GM21825 (cell line): ENCODE measurements around the gene FAT1.

Experiments
- ATAC-seq: cut with Tn5 transposase; IDR thresholded peaks from one replicate; pipeline ENCODE4 v1.9.1; 2021; ENCODE audit warnings: mild to moderate bottlenecking, moderate library complexity; ENCODE audit not compliant: unreplicated experiment

FAT1 gene

DNA sequence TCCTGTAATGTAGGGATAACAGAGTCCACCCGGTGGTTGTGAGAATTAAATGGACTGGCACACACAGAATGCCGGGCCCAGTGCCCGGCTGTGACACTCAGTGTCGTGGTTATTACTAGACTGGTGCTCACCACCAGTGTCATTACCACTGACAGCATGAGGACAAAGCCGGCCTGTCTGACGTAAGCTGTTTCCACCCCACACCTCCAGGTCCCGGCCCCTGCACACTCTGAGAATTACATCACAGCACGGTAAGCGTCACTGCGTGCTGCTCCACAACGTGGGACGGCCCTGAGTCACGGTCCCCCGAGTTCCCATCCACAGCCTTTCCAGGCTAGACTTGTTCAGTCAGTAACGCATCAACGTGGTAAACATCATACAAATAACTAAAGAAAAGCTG, 22.9 kb downstream of the FAT1 start:
- ATAC-seq, result no peak

- no peak for ATAC-seq
Observed at GRCh38 chr4:186699881-186700397, 23.7 kb downstream of the FAT1 start.

GRCh38 chr4:186699298-186699697, 24.4 kb downstream of the FAT1 start:
- no peak for ATAC-seq

- no peak for ATAC-seq
Observed at GRCh38 chr4:186698525-186698924, 25.1 kb downstream of the FAT1 start.

GRCh38 chr4:186698028-186698427, 25.6 kb downstream of the FAT1 start:
- ATAC-seq, result no peak

DNA sequence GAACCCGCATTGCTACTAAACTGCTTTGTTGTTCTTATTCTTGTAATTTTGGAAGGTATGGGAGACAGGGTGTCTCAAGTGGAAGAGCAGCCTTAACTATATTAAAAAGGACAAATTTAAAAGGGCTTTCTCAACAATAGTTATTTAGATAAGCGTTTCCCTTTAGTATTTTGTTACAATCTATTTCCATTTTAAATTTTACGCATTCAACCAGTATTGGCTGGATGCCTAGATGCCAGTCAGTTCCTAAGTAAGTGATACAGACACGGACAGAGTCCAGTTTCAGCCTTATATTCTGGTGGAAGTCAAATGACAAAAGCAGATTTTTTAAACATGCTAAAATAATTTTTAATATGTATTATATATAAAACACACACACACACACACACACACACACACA, 28.3 kb downstream of the FAT1 start:
- no peak for ATAC-seq

GRCh38 chr4:186693894-186694293, 29.8 kb downstream of the FAT1 start:
- no peak for ATAC-seq

GRCh38 chr4:186693159-186693815, 30.4 kb downstream of the FAT1 start:
- ATAC-seq, result no peak

GRCh38 chr4:186691396-186691795, 32.3 kb downstream of the FAT1 start:
- no peak for ATAC-seq

GRCh38 chr4:186689476-186689875, 34.2 kb downstream of the FAT1 start:
- ATAC-seq, result no peak

DNA sequence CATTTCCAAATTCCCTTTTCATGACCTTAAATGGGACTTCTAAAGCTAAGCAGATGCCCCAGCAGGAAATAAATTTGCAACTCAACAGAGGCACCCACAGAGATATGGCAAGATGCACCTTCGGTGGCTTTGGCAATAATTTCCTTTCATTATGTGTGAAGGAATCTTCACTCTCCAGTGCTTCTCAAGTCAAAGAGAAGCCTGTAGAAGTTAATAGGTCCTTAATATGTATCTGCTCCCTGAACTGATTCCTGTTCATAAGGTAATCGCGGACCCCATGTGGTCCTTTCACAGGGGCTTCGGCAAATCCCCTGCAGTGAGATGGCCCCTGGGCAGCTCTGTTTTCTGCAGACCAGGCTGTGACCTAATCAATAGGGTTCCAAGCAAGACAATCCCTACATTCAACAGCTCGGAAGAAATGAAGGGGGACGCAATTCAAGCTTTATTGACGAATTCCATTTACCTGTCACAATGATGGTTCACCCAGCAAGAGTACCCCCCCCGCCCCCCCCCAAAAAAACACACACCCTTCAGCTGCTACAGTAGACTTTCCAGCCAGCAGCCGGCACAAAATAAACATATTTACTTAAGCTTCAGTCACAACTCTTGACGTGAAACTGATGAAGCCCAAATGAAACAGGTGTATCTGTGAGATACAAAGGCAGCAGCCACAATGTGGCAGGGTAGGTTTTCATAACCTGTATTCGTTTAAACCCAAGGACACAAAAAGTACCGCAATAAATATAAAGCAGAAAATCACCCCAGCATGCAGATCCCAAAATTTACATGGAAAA, 35.3 kb downstream of the FAT1 start:
- ATAC-seq, result no peak

GRCh38 chr4:186687265-186687664, 36.4 kb downstream of the FAT1 start:
- ATAC-seq, result no peak

- no peak for ATAC-seq
Observed at GRCh38 chr4:186685767-186686183, 37.9 kb downstream of the FAT1 start.

DNA sequence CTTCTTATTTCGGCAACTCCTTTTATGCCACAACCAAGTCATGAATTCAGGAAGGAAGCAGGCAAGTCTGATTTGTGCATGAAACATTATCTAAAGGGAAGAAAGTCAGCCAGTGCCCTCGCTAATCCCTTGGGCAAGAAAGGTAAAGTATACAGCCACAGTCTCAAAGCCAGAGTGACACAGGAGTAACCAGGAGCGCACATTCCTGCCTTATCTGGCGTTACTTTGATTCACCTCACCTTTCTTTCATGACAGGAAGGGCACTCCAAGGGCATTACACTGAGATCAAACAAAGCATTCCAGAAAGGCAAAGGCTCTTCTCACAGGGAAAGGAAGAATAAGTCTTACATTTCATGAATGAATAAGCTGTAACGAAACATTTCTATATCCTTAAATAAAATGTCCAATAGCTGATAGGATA, 38.8 kb downstream of the FAT1 start:
- no peak for ATAC-seq

GRCh38 chr4:186684220-186684619, 39.4 kb downstream of the FAT1 start:
- ATAC-seq, result no peak

DNA sequence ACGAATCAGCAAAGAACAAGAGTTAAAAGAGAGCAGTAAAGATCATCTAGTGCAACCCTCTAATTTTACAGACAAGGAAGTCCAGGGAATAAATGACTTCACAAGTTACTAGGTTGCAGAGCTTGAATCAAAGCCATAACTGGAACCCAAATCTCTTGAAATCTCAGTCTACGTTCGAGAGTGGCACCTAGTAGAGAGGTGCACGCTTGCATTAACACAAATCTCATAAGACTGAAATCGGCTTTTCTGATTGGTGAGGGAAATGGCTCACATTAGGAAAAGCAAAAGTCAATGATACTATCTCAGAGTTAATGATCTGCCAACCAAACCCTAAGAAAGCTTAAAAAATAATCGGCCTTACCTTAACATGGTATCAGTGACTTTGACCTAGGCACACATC, 43.0 kb downstream of the FAT1 start:
- no peak for ATAC-seq

GRCh38 chr4:186676531-186677161, 47.0 kb downstream of the FAT1 start:
- no peak for ATAC-seq

DNA sequence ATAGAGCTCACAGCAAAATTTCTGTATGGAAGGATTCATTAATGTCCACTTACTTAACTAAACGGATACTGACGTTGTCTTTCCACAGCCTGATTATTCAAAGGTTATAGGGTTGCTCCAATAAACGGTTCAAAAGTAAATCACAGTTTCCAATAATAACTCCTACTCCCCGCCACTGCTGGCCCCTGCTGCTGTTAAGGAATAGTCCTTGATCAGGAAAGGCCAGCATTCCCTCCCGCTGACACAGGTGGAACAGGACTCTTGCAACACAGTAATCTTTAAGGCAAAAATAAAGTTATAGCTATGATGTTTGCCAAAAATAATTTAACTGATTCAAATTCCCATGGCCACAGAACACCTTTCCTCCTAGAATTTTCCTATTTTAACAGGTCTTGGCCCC, 53.9 kb downstream of the FAT1 start:
- ATAC-seq, result no peak

DNA sequence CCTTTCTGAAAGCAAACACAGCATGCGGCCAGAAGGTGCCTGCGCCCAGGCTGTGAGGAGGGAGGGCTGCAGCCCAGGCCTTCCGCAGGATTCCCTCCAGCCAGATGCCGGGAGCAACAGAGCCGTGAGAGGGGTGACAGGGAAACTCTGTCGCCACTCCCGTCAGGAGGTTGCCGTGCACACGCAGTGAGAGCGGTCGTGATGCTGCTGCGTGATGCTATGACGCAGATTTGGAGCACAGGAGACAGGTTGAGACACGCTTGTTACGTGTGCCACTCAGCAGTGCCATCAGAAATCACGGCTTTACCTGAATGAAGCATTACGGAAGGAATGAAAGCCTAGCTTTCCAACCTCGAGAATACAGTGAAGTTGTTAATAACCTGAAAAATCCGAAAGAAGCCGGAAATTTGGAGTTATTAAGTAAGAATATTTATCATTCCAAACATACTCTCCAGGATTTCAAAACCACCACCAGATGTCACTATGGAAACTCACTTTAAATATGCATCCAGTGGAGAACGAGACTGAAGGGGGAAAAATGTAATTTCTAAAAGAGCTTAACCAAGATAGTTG, 54.4 kb downstream of the FAT1 start:
- ATAC-seq, result no peak

GRCh38 chr4:186666750-186667149, 56.9 kb downstream of the FAT1 start:
- no peak for ATAC-seq

DNA sequence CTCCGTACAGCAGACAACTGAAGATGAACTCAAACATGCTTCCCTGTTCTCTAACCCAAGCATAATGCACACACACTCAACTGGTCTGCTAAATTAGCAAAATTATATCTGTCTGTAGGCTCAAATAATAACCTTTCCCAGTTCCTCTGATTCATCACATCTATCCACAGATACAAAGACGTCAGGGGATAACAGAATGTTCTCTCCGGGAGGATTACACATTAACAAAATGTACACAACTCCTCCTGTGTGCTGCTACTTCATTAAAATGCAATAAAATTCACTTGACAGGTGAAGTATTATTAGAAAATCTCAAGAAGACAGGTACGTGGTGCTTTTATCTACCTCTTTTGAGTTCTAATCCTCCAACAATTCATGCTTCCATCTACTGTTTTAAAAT, 57.4 kb downstream of the FAT1 start:
- ATAC-seq, result no peak
